GM21367 (cell line): ENCODE measurements around the gene NPEPL1.

Experiments
- ATAC-seq: cut with Tn5 transposase; IDR thresholded peaks from one replicate; pipeline ENCODE4 v1.9.1; 2021; ENCODE audit not compliant: unreplicated experiment

NPEPL1 gene

GRCh38 chr20:58682656-58683531 lies 9.7 kb upstream of the NPEPL1 start:
- no peak for ATAC-seq

- no peak for ATAC-seq
Measured at GRCh38 chr20:58684291-58684690, 8.3 kb upstream of the NPEPL1 start.

GRCh38 chr20:58685988-58686387 lies 6.6 kb upstream of the NPEPL1 start:
- ATAC-seq, result no peak

- no peak for ATAC-seq
Measured at GRCh38 chr20:58688414-58688813, 4.2 kb upstream of the NPEPL1 start.

GRCh38 chr20:58688840-58689239 lies 3.8 kb upstream of the NPEPL1 start:
- no peak for ATAC-seq

- no peak for ATAC-seq
Measured at GRCh38 chr20:58690396-58691135, 2.0 kb upstream of the NPEPL1 start.

GRCh38 chr20:58691773-58692578 lies 624 bp upstream of the NPEPL1 start:
- no peak for ATAC-seq

- no peak for ATAC-seq
Measured at GRCh38 chr20:58693226-58694006, 816 bp downstream of the NPEPL1 start.

- ATAC-seq, result no peak
Measured at GRCh38 chr20:58694241-58695083, 1.9 kb downstream of the NPEPL1 start.

- ATAC-seq, result no peak
Measured at GRCh38 chr20:58695084-58695722, 2.6 kb downstream of the NPEPL1 start.

GRCh38 chr20:58695895-58696375 lies 3.3 kb downstream of the NPEPL1 start:
- ATAC-seq, result no peak

GRCh38 chr20:58696411-58696961 lies 3.9 kb downstream of the NPEPL1 start:
- ATAC-seq, result no peak

- no peak for ATAC-seq
Measured at GRCh38 chr20:58697201-58697866, 4.7 kb downstream of the NPEPL1 start.

GRCh38 chr20:58697867-58698703 lies 5.5 kb downstream of the NPEPL1 start:
- no peak for ATAC-seq

GRCh38 chr20:58698741-58699622 lies 6.4 kb downstream of the NPEPL1 start:
- ATAC-seq, result no peak

- ATAC-seq, result no peak
Measured at GRCh38 chr20:58699623-58700107, 7.1 kb downstream of the NPEPL1 start.
